Measurements from ENCODE around the gene HDAC9.

GRCh38 chr7:18874880-18875279 is 379.3 kb downstream of the HDAC9 start:
- TF ChIP-seq CTCF (IDR thresholded peaks at IDR 0.05; ENCODE audit: insufficient read depth, low read length, poor library complexity, severe bottlenecking), result no peak
- TF ChIP-seq EZH2phosphoT487 (conservative IDR thresholded peaks at IDR 0.05; ENCODE audit: low read length), result no peak
